Left ventricle myocardium inferior (tissue), 1 donor: ENCODE measurements around the gene AUTS2. TPM values are rescaled to one million over a fixed set of nuclear protein-coding genes. Genes with fewer than 3 reads are reported as not detected.

Source experiments
- DNase-seq: peaks from one replicate; pipeline ENCODE4 v3.0.0-alpha.2; 2020
- H3K27ac ChIP-seq: fragments of 200-600 bp; replicated peaks from 2 replicates; pipeline ENCODE4 v1.8.0; 2021
- H3K27me3 ChIP-seq: fragments of 200-600 bp; 2 replicates; pipeline ENCODE4 v1.8.0; 2021; ENCODE audit warnings: low read depth
- H3K36me3 ChIP-seq: fragments of 200-600 bp; 2 replicates; pipeline ENCODE4 v1.8.0; 2021
- H3K4me1 ChIP-seq: fragments of 200-600 bp; 2 replicates; pipeline ENCODE4 v1.8.0; 2021
- H3K4me3 ChIP-seq: fragments of 200-600 bp; 2 replicates; pipeline ENCODE4 v1.8.0; 2021; ENCODE audit warnings: mild to moderate bottlenecking, moderate library complexity
- H3K9me3 ChIP-seq: fragments of 200-600 bp; replicated peaks from 2 replicates; pipeline ENCODE4 v1.8.0; 2021
- CTCF ChIP-seq: fragments of 200-600 bp; IDR thresholded peaks from 2 replicates; pipeline ENCODE4 v1.8.0; 2021; ENCODE audit warnings: antibody characterized with exemption, mild to moderate bottlenecking, borderline replicate concordance
- intact Hi-C: fragments of 100-400 bp; cut with micrococcal nuclease; formaldehyde crosslinking; loops from one replicate; pipeline ENCODE4 v1.11.0; 2022
- total RNA-seq: library from RNA; stranded (reverse); fragmentation: NEBNext Ultra II Directional; extraction: Animal tissue kit (Norgen Biotek cat#: 25700); gene quantifications from one replicate; pipeline ENCODE4 v1.2.1, GENCODE V29; 2021
- donor health status: DM: no; HTN: yes; CAD: no; lungs with severe emphysema.

AUTS2 gene
- total RNA-seq, 1 donor from 2014 or later = 10.5 TPM

DNA sequence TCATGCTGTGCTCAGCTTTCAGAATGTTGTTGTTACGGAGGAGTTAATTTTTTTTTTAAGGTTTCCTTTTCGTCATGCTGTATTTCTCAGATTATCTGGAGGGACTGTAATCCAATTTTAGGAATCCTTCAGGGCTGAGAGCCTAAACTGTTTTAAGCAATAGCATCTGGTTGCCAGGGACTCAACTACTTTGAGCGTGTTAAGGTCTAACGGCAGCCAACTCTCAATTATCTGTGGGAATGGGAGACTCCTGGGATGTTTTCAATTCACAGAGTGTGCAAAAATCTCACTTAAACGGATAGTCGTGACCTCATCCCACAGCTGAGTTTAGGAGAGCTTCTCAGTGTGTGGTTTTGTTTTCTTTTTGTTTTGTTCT is 291.7 kb downstream of the AUTS2 start:
- DNase-seq = no peak
- no peak overlapping the region for H3K27ac ChIP-seq
- TF ChIP-seq CTCF = no peak
- no peaks in the 10 kb centered on the region for H3K4me1 ChIP-seq
- intact Hi-C loops = no loop called here
- peak overlapping the region; percentile 2 for H3K4me3 ChIP-seq
- H3K9me3 ChIP-seq = no peaks in the 10 kb centered on the region
- no peaks in the 10 kb centered on the region for H3K36me3 ChIP-seq
- no peaks in the 10 kb centered on the region for H3K27me3 ChIP-seq

- no peak overlapping the region for H3K4me3 ChIP-seq
- no peaks in the 10 kb centered on the region for H3K27me3 ChIP-seq
- no peak for DNase-seq
- H3K27ac ChIP-seq = no peak overlapping the region
- no peaks in the 10 kb centered on the region for H3K4me1 ChIP-seq
- no peak for TF ChIP-seq CTCF
- intact Hi-C loops = no loop called here
- H3K36me3 ChIP-seq = no peaks in the 10 kb centered on the region
- no peaks in the 10 kb centered on the region for H3K9me3 ChIP-seq
Measured at GRCh38 chr7:69892790-69893189, 294.5 kb downstream of the AUTS2 start.

DNA sequence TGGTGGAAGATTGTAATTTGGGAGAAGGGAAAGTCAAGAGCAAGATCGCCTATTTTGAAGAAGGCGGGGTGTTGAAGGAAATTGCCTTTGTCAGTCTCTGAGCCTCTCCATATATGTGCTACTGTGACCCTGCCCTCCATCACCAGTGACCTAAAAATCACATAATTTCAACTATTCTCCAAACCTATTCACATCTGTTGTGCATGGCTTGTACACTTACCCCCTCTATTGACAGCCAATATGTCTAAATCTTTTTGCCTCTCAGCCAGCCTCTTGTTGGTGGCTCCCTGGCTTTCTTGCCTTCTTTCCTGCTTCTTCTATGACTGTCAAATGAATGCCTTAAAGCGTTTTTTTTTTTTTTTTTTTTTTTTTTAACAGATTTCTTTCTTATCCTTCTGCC is 295.6 kb downstream of the AUTS2 start:
- Histone ChIP-seq H3K9me3 (no peaks in the 10 kb centered on the region), H3K27me3 (no peaks in the 10 kb centered on the region), H3K4me3 (no peak overlapping the region), H3K4me1 (no peaks in the 10 kb centered on the region), H3K27ac (no peak overlapping the region), H3K36me3 (no peaks in the 10 kb centered on the region)
- no peak for DNase-seq
- TF ChIP-seq CTCF = peak; percentile 53
- intact Hi-C loops = no loop called here

GRCh38 chr7:69895446-69895845 is 297.2 kb downstream of the AUTS2 start:
- no peak for TF ChIP-seq CTCF
- no peaks in the 10 kb centered on the region for H3K4me1 ChIP-seq
- intact Hi-C loops = no loop called here

DNA sequence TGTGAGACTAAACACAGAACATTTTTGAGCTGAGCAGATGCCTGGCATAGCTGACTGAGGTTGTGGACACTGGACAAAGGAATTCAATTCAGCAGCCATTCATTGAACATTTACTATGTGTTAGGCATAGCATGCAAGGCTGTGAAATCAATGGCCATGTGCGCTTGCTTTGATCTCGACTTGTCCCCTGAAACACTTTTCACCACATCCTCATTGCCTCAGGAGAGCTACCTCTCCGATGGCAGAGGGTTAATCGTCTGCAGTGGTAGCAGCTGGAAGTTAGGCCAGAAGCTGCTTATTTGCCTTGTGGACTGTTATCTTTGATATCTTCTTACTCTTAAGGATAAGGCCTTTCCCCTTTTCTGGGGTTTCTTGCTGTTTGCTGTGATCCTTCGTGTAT is 297.8 kb downstream of the AUTS2 start:
- H3K27ac ChIP-seq = no peak overlapping the region
- no peaks in the 10 kb centered on the region for H3K9me3 ChIP-seq
- no peaks in the 10 kb centered on the region for H3K27me3 ChIP-seq
- DNase-seq = no peak
- H3K4me3 ChIP-seq = no peak overlapping the region
- H3K36me3 ChIP-seq = no peaks in the 10 kb centered on the region
- no peaks in the 10 kb centered on the region for H3K4me1 ChIP-seq
- TF ChIP-seq CTCF = no peak
- intact Hi-C loops = no loop called here

More at GRCh38 chr7:69895446-69895845, 297.2 kb downstream of the AUTS2 start:
- no peak for DNase-seq
- no peaks in the 10 kb centered on the region for H3K27me3 ChIP-seq
- no peak overlapping the region for H3K4me3 ChIP-seq
- no peaks in the 10 kb centered on the region for H3K9me3 ChIP-seq
- no peak overlapping the region for H3K27ac ChIP-seq
- no peaks in the 10 kb centered on the region for H3K36me3 ChIP-seq

DNA sequence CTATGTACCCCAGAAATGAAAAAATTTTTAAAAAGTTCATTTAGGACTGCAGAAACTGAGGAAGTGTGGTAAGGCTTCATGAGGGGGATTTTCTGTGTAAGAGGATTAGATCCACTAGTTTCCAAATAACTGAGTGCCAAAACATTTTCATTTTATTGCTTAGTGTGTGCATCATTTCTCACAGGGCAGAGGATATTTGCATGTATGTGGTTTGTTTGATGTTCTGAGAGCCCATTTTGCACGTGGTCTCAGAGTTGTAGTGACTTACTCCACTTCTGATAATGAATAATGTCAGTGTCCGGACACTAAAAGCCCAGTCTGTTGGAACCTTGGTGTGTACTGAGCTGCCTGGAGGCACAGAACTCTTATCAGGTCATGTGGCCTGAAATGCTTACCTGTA is 299.9 kb downstream of the AUTS2 start:
- intact Hi-C loops = no loop called here
- no peak for TF ChIP-seq CTCF
- no peak for DNase-seq

More for the DNA sequence above, 299.9 kb downstream of the AUTS2 start:
- Histone ChIP-seq H3K4me3 (no peak overlapping the region), H3K4me1 (no peaks in the 10 kb centered on the region), H3K9me3 (no peaks in the 10 kb centered on the region), H3K27ac (no peak overlapping the region), H3K27me3 (no peaks in the 10 kb centered on the region), H3K36me3 (no peaks in the 10 kb centered on the region)
